BJ (cell line): ENCODE data around the gene POLR1G. TPM values are rescaled to one million over a fixed set of nuclear protein-coding genes. Genes with fewer than 3 reads are reported as not detected.
"Not testable (repeated sequence)": the region's sequence is repeated elsewhere in the genome, so short reads cannot be mapped to it uniquely, and the experiment has no call there.

Experiments
- CTCF ChIA-PET: fragments of 350-600 bp; formaldehyde crosslinking; extraction: SDS; loops from one replicate; lab custom pipeline; 2021; ENCODE audit warnings: antibody characterized with exemption, inconsistent platforms; lab: Yijun Ruan, JAX
- POLR2A ChIA-PET: fragments of 300-600 bp; sonication (Branson Sonifier 250); formaldehyde crosslinking; extraction: SDS; loops from one replicate; lab custom pipeline; 2021; ENCODE audit warnings: antibody characterized with exemption; lab: Charles Lee
- DNase-seq: peaks from one replicate; pipeline ENCODE4 v3.0.0-alpha.2; 2011; ENCODE audit warnings: low read depth
- H3K27me3 ChIP-seq: 2 replicates; pipeline ENCODE4 v1.6.0; 2011; ENCODE audit warnings: low read length; ENCODE audit not compliant: control insufficient read depth, insufficient read depth
- H3K36me3 ChIP-seq: 2 replicates; pipeline ENCODE4 v1.5.1; 2011; ENCODE audit warnings: low read length; ENCODE audit not compliant: control insufficient read depth, insufficient read depth
- H3K4me3 ChIP-seq: 2 replicates; pipeline ENCODE4 v1.5.1; 2011; ENCODE audit warnings: low read depth, mild to moderate bottlenecking, control low read depth, low read length
- polyA plus RNA-seq: library from polyadenylated mRNA; depleted of rRNA; stranded (reverse); fragments of >200 nt; gene quantifications from 2 replicates; pipeline ENCODE4 v1.2.3, GENCODE V29; 2011
- TF ChIP-seq, protein P1 (sequence below): IDR thresholded peaks from 2 replicates; pipeline ENCODE4 v1.5.1; 2011; ENCODE audit warnings: low read depth, mild to moderate bottlenecking, control low read depth, inconsistent platforms, low read length, moderate library complexity; ENCODE audit not compliant: insufficient read depth

The POLR1G gene
- polyA plus RNA-seq, 1 experiment, result 3.0 TPM

- Histone ChIP-seq H3K36me3 (peaks cover 4% of the 10 kb centered on the region), H3K27me3 (no peaks in the 10 kb centered on the region), H3K4me3 (peak overlapping the region; percentile 63)
- peak; percentile 84 for DNase-seq
- TF ChIP-seq, protein P1, sequence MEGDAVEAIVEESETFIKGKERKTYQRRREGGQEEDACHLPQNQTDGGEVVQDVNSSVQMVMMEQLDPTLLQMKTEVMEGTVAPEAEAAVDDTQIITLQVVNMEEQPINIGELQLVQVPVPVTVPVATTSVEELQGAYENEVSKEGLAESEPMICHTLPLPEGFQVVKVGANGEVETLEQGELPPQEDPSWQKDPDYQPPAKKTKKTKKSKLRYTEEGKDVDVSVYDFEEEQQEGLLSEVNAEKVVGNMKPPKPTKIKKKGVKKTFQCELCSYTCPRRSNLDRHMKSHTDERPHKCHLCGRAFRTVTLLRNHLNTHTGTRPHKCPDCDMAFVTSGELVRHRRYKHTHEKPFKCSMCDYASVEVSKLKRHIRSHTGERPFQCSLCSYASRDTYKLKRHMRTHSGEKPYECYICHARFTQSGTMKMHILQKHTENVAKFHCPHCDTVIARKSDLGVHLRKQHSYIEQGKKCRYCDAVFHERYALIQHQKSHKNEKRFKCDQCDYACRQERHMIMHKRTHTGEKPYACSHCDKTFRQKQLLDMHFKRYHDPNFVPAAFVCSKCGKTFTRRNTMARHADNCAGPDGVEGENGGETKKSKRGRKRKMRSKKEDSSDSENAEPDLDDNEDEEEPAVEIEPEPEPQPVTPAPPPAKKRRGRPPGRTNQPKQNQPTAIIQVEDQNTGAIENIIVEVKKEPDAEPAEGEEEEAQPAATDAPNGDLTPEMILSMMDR, result no peak
- CTCF ChIA-PET, result interaction anchor here (1.0 to 20.3 kb wide), 3 partner anchors 15 to 58 kb away, joined by 3 to 764 read pairs (median 12); no protein-coding TSS in a partner anchor
- POLR2A ChIA-PET, result interaction anchor here (1.4 kb wide), 1 partner anchor 19 kb away, joined by 3 read pairs; no protein-coding TSS in a partner anchor
These were observed 18.0 kb downstream of the POLR1G start for GRCh38 chr19:45424191-45425058.

DNA sequence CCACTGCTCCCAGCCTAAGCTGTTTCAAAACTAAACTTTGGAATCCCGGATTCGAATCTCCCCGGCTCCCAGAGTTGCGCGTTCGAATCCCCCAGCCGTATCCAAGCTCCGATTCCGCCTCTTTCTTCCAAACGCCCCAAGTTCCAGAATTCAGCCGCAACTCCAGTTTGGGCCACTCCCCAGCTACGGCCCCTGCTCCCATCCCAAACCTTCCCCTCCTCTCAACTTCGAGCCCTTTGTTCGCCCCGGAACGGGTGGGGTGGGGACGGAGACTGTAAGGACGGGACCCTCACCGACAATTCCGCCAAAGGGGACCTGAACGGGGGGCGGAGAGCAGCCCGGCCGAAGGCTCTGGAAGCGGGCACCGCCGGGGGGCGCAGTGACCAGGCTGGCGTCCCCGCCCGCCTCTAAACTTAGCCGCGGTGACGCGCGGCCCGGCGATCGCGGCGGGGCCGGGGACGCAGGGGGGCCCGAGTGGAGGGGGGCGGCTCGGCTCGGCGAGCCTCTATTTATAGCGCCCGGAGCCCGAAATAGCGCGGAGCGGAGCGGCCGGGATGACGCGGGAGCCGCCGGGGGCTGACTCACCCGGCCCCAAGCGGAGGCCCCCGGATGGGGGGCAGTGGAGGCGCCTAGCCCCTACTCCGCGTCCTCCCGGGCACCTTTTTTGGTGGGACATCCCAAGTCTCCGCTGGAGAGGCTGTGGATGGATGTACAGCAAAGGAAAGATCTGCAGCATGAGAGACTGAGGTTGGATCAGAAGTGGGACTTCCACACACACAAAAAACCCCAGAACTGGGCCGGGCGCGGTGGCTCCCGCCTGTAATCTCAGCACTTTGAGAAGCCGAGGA lies 22.2 kb downstream of the POLR1G start:
- Histone ChIP-seq H3K36me3 (no peaks in the 10 kb centered on the region), H3K4me3 (peak overlapping the region; percentile 47), H3K27me3 (no peaks in the 10 kb centered on the region)
- DNase-seq, result no peak
- TF ChIP-seq, protein P1, result peak; percentile 58
- CTCF ChIA-PET, result interaction anchor here (0.8 to 20.3 kb wide), 6 partner anchors 11 to 66 kb away, joined by 3 to 764 read pairs (median 3); no protein-coding TSS in a partner anchor
- POLR2A ChIA-PET, result no interaction called here

- CTCF ChIA-PET, result interaction anchor here (2.5 to 20.3 kb wide), 2 partner anchors 10 to 52 kb away, joined by 41 to 764 read pairs; no protein-coding TSS in a partner anchor
- DNase-seq, POLR2A ChIA-PET, H3K27me3 ChIP-seq, H3K36me3 ChIP-seq, H3K4me3 ChIP-seq: not testable (repeated sequence)
These were observed 23.5 kb downstream of the POLR1G start for GRCh38 chr19:45429896-45430295.

DNA sequence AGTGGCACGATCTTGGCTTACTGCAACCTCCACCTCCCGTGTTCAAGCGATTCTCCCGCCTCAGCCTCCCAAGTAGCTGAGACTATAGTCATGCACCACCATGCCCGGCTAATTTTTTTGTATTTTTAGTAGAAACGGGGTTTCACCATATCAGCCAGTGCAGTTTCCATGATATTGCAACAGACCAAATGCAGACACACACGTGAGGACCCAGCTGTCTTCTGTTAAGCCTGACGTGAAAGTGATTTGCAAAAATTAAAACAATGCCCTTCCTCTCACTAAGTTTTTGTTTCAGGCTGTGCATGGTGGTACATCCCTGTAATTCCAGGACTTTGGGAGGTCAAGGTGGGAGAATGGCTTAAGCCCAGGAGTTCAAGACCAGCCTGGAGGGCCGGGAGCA lies 24.6 kb downstream of the POLR1G start:
- not testable (repeated sequence) for H3K36me3 ChIP-seq, H3K27me3 ChIP-seq, DNase-seq, H3K4me3 ChIP-seq
- ChIA-PET POLR2A (interaction anchor here (0.6 kb wide), 1 partner anchor 8 kb away, joined by 3 read pairs; no protein-coding TSS in a partner anchor), CTCF (interaction anchor here (0.6 to 20.3 kb wide), 3 partner anchors 9 to 253 kb away, joined by 3 to 764 read pairs (median 41); no protein-coding TSS in a partner anchor)

GRCh38 chr19:45432543-45432942 lies 26.1 kb downstream of the POLR1G start:
- CTCF ChIA-PET, result interaction anchor here (20.3 kb wide), 1 partner anchor 50 kb away, joined by 764 read pairs; no protein-coding TSS in a partner anchor
- H3K4me3 ChIP-seq, H3K27me3 ChIP-seq, H3K36me3 ChIP-seq, POLR2A ChIA-PET, DNase-seq: not testable (repeated sequence)

DNA sequence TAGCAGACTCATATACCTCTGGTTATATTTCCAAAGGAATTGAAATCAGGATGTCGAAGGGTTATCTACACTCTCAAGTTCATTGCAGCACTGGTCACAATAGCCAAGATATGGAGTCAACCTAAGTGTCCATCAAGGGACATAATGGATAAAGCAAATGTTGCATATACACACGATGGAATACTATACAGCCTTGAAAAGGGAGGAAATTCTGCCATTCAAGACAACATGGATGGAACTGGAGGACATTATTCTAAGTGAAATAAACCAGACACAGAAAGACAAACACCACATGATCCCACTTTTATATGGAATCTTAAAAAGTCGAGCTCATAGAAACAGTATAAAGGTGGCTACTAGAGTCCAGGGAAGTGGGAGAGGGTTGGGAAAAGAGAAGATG lies 30.9 kb downstream of the POLR1G start:
- Histone ChIP-seq H3K4me3 (no peak overlapping the region), H3K36me3 (no peaks in the 10 kb centered on the region), H3K27me3 (no peaks in the 10 kb centered on the region)
- TF ChIP-seq, protein P1, result no peak
- POLR2A ChIA-PET, result no interaction called here
- CTCF ChIA-PET, result interaction anchor here (20.3 kb wide), 1 partner anchor 45 kb away, joined by 764 read pairs; no protein-coding TSS in a partner anchor
- DNase-seq, result no peak
